ENCODE results near the gene STARD3NL. TPM values are rescaled to one million over a fixed set of nuclear protein-coding genes. Genes with fewer than 3 reads are reported as not detected.

Gene STARD3NL
- total RNA-seq, 1 experiment from 2014 or later = 120 TPM

DNA sequence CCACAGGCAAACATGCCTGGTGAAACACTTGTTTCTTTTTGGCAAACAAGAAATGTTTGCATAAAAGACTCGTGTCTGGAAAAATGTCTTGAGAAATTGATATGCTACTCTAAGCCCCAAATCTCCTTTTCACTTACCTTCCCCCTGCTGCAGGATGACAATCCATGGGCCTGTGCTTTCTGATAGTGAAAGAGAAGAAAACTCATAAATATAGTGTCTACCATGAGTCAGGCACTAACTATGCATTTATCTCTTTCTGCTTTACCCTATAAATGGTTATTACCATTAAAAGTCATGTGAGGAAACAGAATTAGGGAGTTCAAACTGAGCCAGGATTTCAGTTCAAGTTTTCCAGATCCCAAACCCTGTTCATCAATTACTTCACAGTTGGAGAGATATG lies 102.0 kb downstream of the STARD3NL start:
- DNase-seq (ENCODE audit: low read depth) = no peak
- in situ Hi-C loops (cut with HindIII; ENCODE audit: low pct_unique_long_range_greater_than_20kb, low sequenced_read_pairs) = no loop called here
